WTC11 (cell line): Measurements from ENCODE around the gene PIK3CA. TPM values are rescaled to one million over a fixed set of nuclear protein-coding genes. Genes with fewer than 3 reads are reported as not detected.

Source experiments
- ATAC-seq: fragments of 200-7000 bp; cut with Tn5 transposase; 2 replicates; pipeline ENCODE4 v1.10.0; 2021; ENCODE audit warnings: mild to moderate bottlenecking, moderate library complexity
- CTCF ChIA-PET: fragments of 300-600 bp; sonication (Branson Sonifier 250); formaldehyde crosslinking; loops from one replicate; lab custom pipeline; 2021; ENCODE audit warnings: antibody characterized with exemption; lab: Charles Lee
- POLR2A ChIA-PET: fragments of 350-600 bp; sonication (Branson Sonifier 250); formaldehyde crosslinking; loops from one replicate; lab custom pipeline; 2021; ENCODE audit warnings: antibody characterized with exemption; lab: Charles Lee
- DNase-seq: peaks from one replicate; pipeline ENCODE4 v3.0.0; 2021; ENCODE audit warnings: low spot score
- H3K27ac Mint-ChIP-seq: 2 replicates; pipeline ENCODE4 v1.8.0; 2021; ENCODE audit warnings: mixed read lengths
- H3K27me3 Mint-ChIP-seq: 2 replicates; pipeline ENCODE4 v1.8.0; 2021; ENCODE audit warnings: low read depth, mild to moderate bottlenecking, moderate library complexity, mixed read lengths
- H3K36me3 Mint-ChIP-seq: 2 replicates; pipeline ENCODE4 v1.8.0; 2021; ENCODE audit warnings: mixed read lengths
- H3K4me1 Mint-ChIP-seq: 2 replicates; pipeline ENCODE4 v1.8.0; 2022; ENCODE audit warnings: mixed read lengths
- H3K4me3 Mint-ChIP-seq: 2 replicates; pipeline ENCODE4 v1.8.0; 2021; ENCODE audit warnings: mild to moderate bottlenecking, moderate library complexity, mixed read lengths
- H3K9me3 Mint-ChIP-seq: 2 replicates; pipeline ENCODE4 v1.8.0; 2021; ENCODE audit warnings: mixed read lengths
- ATF2 ChIP-seq: sonication (generic); formaldehyde crosslinking; IDR thresholded peaks from 2 replicates; pipeline ENCODE4 v1.8.1; 2022; ENCODE audit warnings: low read depth, missing genetic modification reagents, borderline replicate concordance
- CREB1 ChIP-seq: sonication (generic); formaldehyde crosslinking; IDR thresholded peaks from 2 replicates; pipeline ENCODE4 v1.8.0; 2023; ENCODE audit warnings: mild to moderate bottlenecking, missing genetic modification reagents
- E2F5 ChIP-seq: sonication (generic); formaldehyde crosslinking; IDR thresholded peaks from 2 replicates; pipeline ENCODE4 v1.8.1; 2022; ENCODE audit warnings: mild to moderate bottlenecking, moderate library complexity, missing genetic modification reagents
- GABPB1 ChIP-seq: sonication (generic); formaldehyde crosslinking; IDR thresholded peaks from 2 replicates; pipeline ENCODE4 v1.8.1; 2023; ENCODE audit warnings: mild to moderate bottlenecking, missing genetic modification reagents
- IRF2 ChIP-seq: sonication (generic); formaldehyde crosslinking; IDR thresholded peaks from 2 replicates; pipeline ENCODE4 v1.8.0; 2022; ENCODE audit warnings: low read depth, missing genetic modification reagents, borderline replicate concordance
- NFATC4 ChIP-seq: fragments of 250-450 bp; sonication (Bioruptor Pico); IDR thresholded peaks from 2 replicates; pipeline ENCODE4 v1.9.0; 2021; ENCODE audit warnings: mild to moderate bottlenecking
- NR3C1 ChIP-seq: sonication (generic); formaldehyde crosslinking; conservative IDR thresholded peaks from 2 replicates; pipeline ENCODE4 v1.8.1; 2023; ENCODE audit warnings: low read depth, mild to moderate bottlenecking, missing genetic modification reagents
- RELA ChIP-seq: sonication (generic); formaldehyde crosslinking; IDR thresholded peaks from 2 replicates; pipeline ENCODE4 v1.8.1; 2022; ENCODE audit warnings: missing genetic modification reagents, mild to moderate bottlenecking, borderline replicate concordance
- SMAD4 ChIP-seq: sonication (generic); formaldehyde crosslinking; IDR thresholded peaks from 2 replicates; pipeline ENCODE4 v1.8.0; 2022; ENCODE audit warnings: mild to moderate bottlenecking, missing genetic modification reagents
- total RNA-seq: library from RNA; stranded (reverse); gene quantifications from 3 replicates; pipeline ENCODE4 v1.2.3, GENCODE V29; 2021
- TF ChIP-seq, protein P1 (sequence below): sonication (generic); formaldehyde crosslinking; IDR thresholded peaks from 2 replicates; pipeline ENCODE4 v1.8.1; 2023; ENCODE audit warnings: mild to moderate bottlenecking, missing genetic modification reagents, moderate library complexity
- TF ChIP-seq, protein P2 (sequence below): sonication (generic); formaldehyde crosslinking; IDR thresholded peaks from 2 replicates; pipeline ENCODE4 v1.8.1; 2023; ENCODE audit warnings: mild to moderate bottlenecking, missing genetic modification reagents, borderline replicate concordance
- TF ChIP-seq, protein P3 (sequence below): sonication (generic); formaldehyde crosslinking; IDR thresholded peaks from 2 replicates; pipeline ENCODE4 v1.8.1; 2023; ENCODE audit warnings: mild to moderate bottlenecking, missing genetic modification reagents, moderate library complexity
- TF ChIP-seq, protein P4 (sequence below): fragments of 250-450 bp; sonication (Bioruptor Pico); IDR thresholded peaks from 2 replicates; pipeline ENCODE4 v1.9.0; 2021; ENCODE audit warnings: mild to moderate bottlenecking
- TF ChIP-seq, protein P5 (sequence below): sonication (generic); formaldehyde crosslinking; conservative IDR thresholded peaks from 2 replicates; pipeline ENCODE4 v1.8.1; 2023; ENCODE audit warnings: mild to moderate bottlenecking, low read depth, missing genetic modification reagents, moderate library complexity

The PIK3CA gene
- total RNA-seq, 1 experiment from 2014 or later = 10.1 TPM

DNA sequence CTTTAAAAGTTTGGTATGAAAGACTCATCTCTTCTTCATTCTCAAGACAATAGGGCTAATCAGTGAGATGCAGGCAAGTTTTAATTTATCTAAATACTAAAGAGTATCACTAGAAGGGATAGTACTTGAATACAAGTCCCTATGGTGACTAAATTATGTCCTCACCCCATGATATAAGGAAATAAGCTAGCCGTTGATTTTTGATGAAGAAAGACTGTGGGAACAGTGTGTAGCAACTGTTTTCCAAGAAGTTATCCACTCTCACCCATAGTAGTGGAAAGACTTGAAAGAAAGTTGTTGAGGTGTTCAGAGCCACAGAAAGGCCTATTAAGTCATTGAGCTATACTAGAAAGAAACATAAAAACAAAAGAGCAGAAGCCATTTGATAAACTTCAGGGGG, 36.7 kb downstream of the PIK3CA start (continued):
- TF ChIP-seq, protein P1, sequence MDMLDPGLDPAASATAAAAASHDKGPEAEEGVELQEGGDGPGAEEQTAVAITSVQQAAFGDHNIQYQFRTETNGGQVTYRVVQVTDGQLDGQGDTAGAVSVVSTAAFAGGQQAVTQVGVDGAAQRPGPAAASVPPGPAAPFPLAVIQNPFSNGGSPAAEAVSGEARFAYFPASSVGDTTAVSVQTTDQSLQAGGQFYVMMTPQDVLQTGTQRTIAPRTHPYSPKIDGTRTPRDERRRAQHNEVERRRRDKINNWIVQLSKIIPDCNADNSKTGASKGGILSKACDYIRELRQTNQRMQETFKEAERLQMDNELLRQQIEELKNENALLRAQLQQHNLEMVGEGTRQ (CRISPR knock-in tag) = no peak
- TF ChIP-seq IRF2 (CRISPR knock-in tag) = no peak
- TF ChIP-seq, protein P2, sequence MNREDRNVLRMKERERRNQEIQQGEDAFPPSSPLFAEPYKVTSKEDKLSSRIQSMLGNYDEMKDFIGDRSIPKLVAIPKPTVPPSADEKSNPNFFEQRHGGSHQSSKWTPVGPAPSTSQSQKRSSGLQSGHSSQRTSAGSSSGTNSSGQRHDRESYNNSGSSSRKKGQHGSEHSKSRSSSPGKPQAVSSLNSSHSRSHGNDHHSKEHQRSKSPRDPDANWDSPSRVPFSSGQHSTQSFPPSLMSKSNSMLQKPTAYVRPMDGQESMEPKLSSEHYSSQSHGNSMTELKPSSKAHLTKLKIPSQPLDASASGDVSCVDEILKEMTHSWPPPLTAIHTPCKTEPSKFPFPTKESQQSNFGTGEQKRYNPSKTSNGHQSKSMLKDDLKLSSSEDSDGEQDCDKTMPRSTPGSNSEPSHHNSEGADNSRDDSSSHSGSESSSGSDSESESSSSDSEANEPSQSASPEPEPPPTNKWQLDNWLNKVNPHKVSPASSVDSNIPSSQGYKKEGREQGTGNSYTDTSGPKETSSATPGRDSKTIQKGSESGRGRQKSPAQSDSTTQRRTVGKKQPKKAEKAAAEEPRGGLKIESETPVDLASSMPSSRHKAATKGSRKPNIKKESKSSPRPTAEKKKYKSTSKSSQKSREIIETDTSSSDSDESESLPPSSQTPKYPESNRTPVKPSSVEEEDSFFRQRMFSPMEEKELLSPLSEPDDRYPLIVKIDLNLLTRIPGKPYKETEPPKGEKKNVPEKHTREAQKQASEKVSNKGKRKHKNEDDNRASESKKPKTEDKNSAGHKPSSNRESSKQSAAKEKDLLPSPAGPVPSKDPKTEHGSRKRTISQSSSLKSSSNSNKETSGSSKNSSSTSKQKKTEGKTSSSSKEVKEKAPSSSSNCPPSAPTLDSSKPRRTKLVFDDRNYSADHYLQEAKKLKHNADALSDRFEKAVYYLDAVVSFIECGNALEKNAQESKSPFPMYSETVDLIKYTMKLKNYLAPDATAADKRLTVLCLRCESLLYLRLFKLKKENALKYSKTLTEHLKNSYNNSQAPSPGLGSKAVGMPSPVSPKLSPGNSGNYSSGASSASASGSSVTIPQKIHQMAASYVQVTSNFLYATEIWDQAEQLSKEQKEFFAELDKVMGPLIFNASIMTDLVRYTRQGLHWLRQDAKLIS (CRISPR knock-in tag) = no peak
- TF ChIP-seq, protein P3, sequence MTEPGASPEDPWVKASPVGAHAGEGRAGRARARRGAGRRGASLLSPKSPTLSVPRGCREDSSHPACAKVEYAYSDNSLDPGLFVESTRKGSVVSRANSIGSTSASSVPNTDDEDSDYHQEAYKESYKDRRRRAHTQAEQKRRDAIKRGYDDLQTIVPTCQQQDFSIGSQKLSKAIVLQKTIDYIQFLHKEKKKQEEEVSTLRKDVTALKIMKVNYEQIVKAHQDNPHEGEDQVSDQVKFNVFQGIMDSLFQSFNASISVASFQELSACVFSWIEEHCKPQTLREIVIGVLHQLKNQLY (CRISPR knock-in tag) = no peak
- no peak for TF ChIP-seq SMAD4 (CRISPR knock-in tag)
- TF ChIP-seq E2F5 (CRISPR knock-in tag) = no peak
- no peak for TF ChIP-seq GABPB1 (CRISPR knock-in tag)

- POLR2A ChIA-PET = no interaction called here
- ATAC-seq (no peak), DNase-seq (no peak)
- Mint-ChIP-seq H3K9me3 (no peaks in the 10 kb centered on the region), H3K27me3 (no peaks in the 10 kb centered on the region), H3K36me3 (no peaks in the 10 kb centered on the region), H3K4me3 (no peak overlapping the region), H3K27ac (no peak overlapping the region), H3K4me1 (peaks cover 44% of the 10 kb centered on the region)
- TF ChIP-seq, protein P4, sequence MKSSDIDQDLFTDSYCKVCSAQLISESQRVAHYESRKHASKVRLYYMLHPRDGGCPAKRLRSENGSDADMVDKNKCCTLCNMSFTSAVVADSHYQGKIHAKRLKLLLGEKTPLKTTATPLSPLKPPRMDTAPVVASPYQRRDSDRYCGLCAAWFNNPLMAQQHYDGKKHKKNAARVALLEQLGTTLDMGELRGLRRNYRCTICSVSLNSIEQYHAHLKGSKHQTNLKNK = no peak
- TF ChIP-seq, protein P5, sequence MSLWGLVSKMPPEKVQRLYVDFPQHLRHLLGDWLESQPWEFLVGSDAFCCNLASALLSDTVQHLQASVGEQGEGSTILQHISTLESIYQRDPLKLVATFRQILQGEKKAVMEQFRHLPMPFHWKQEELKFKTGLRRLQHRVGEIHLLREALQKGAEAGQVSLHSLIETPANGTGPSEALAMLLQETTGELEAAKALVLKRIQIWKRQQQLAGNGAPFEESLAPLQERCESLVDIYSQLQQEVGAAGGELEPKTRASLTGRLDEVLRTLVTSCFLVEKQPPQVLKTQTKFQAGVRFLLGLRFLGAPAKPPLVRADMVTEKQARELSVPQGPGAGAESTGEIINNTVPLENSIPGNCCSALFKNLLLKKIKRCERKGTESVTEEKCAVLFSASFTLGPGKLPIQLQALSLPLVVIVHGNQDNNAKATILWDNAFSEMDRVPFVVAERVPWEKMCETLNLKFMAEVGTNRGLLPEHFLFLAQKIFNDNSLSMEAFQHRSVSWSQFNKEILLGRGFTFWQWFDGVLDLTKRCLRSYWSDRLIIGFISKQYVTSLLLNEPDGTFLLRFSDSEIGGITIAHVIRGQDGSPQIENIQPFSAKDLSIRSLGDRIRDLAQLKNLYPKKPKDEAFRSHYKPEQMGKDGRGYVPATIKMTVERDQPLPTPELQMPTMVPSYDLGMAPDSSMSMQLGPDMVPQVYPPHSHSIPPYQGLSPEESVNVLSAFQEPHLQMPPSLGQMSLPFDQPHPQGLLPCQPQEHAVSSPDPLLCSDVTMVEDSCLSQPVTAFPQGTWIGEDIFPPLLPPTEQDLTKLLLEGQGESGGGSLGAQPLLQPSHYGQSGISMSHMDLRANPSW (CRISPR knock-in tag) = no peak
- TF ChIP-seq CREB1 (CRISPR knock-in tag) (no peak), NR3C1 (CRISPR knock-in tag) (no peak), ATF2 (CRISPR knock-in tag) (no peak), RELA (CRISPR knock-in tag) (no peak), NFATC4 (CRISPR knock-in tag) (no peak)
- CTCF ChIA-PET = interaction anchor here (1.2 kb wide), 1 partner anchor 8 kb away, joined by 4 read pairs; no protein-coding TSS in a partner anchor
Measured at GRCh38 chr3:179186426-179186825, 38.3 kb downstream of the PIK3CA start.
